Suprapubic skin (tissue), 4 donors: ENCODE results near the gene ATG4C. TPM values are rescaled to one million over a fixed set of nuclear protein-coding genes. Genes with fewer than 3 reads are reported as not detected.

ENCODE experiments used
- DNase-seq, 2 donors: peaks; one replicate each; pipeline ENCODE4 v3.0.0-alpha.2; 2019; ENCODE audit warnings: low spot score in 2 of 2
- H3K27ac ChIP-seq: fragments of 200-600 bp; sonication (generic); one replicate; pipeline ENCODE4 v1.5.1; 2019
- H3K27me3 ChIP-seq: fragments of 200-600 bp; sonication (generic); one replicate; pipeline ENCODE4 v1.5.1; 2019
- H3K36me3 ChIP-seq: fragments of 200-600 bp; sonication (generic); one replicate; pipeline ENCODE4 v1.5.1; 2019
- H3K4me1 ChIP-seq: fragments of 200-600 bp; sonication (generic); one replicate; pipeline ENCODE4 v1.5.1; 2019
- H3K4me3 ChIP-seq: fragments of 200-600 bp; sonication (generic); one replicate; pipeline ENCODE4 v1.5.1; 2019; ENCODE audit warnings: mild to moderate bottlenecking
- H3K9me3 ChIP-seq: fragments of 200-600 bp; sonication (generic); one replicate; pipeline ENCODE4 v1.5.1; 2019
- CTCF ChIP-seq, 2 donors: fragments of 200-600 bp in 1 of 2; fragments of 450-650 bp in 1 of 2; sonication (generic) in 1 of 2; IDR thresholded peaks; one replicate each; pipeline ENCODE4 v1.5.1; 2016 to 2019; ENCODE audit warnings: antibody characterized with exemption in 2 of 2, mild to moderate bottlenecking in 1 of 2, moderate library complexity in 1 of 2
- EP300 ChIP-seq: sonication (generic); formaldehyde crosslinking; IDR thresholded peaks from one replicate; pipeline ENCODE4 v1.6.1; 2017; ENCODE audit warnings: antibody characterized with exemption
- POLR2A ChIP-seq, 2 donors: fragments of 450-650 bp; IDR thresholded peaks; one replicate each; pipeline ENCODE4 v1.6.1; 2017; ENCODE audit warnings: antibody characterized with exemption in 2 of 2, mild to moderate bottlenecking in 2 of 2, moderate library complexity in 2 of 2
- POLR2AphosphoS5 ChIP-seq, 3 donors: sonication (generic); formaldehyde crosslinking; IDR thresholded peaks; one replicate each; pipeline ENCODE4 v1.6.1; 2017; ENCODE audit warnings: antibody characterized with exemption in 3 of 3
- WGBS: methylation state at CpG from one replicate; pipeline ENCODE4 v1.1.5; 2018; 5-methylcytosine and 5-hydroxymethylcytosine counted together
- total RNA-seq, 4 donors: library from RNA; depleted of rRNA; stranded (reverse); fragments of >200 nt; gene quantifications; one replicate each; pipeline ENCODE4 v1.1.0, GENCODE V29; 2016

Gene ATG4C
- total RNA-seq, 4 donors from 2014 or later = 4.4 to 8.7 (median 5.4) TPM

- 86% methylated on average over 6 of the region's 6 CpGs for WGBS
- Histone ChIP-seq H3K9me3 (no peaks in the 10 kb centered on the region), H3K36me3 (no peaks in the 10 kb centered on the region), H3K4me1 (no peaks in the 10 kb centered on the region), H3K27me3 (peaks cover 13% of the 10 kb centered on the region), H3K27ac (no peak overlapping the region), H3K4me3 (no peak overlapping the region)
- no peak for DNase-seq
- TF ChIP-seq EP300 (no peak), POLR2AphosphoS5 (IDR thresholded peaks at IDR 0.05) (no peak), POLR2A (IDR thresholded peaks at IDR 0.05) (no peak), CTCF (IDR thresholded peaks at IDR 0.05) (no peak)
Observed at GRCh38 chr1:62887799-62888507, 104.0 kb downstream of the ATG4C start.

GRCh38 chr1:62891956-62892562 is 108.1 kb downstream of the ATG4C start:
- Histone ChIP-seq H3K4me1 (no peaks in the 10 kb centered on the region), H3K9me3 (no peaks in the 10 kb centered on the region), H3K36me3 (no peaks in the 10 kb centered on the region), H3K27ac (no peak overlapping the region), H3K4me3 (no peak overlapping the region), H3K27me3 (no peaks in the 10 kb centered on the region)
- DNase-seq = no peak
- WGBS = 46% methylated on average over 6 of the region's 6 CpGs
- TF ChIP-seq POLR2AphosphoS5 (IDR thresholded peaks at IDR 0.05) (no peak), EP300 (no peak), CTCF (IDR thresholded peaks at IDR 0.05) (no peak), POLR2A (IDR thresholded peaks at IDR 0.05) (no peak)

- DNase-seq = no peak
- H3K4me1 ChIP-seq = no peaks in the 10 kb centered on the region
- H3K27ac ChIP-seq = no peak overlapping the region
- no peak overlapping the region for H3K4me3 ChIP-seq
- no peak for TF ChIP-seq EP300
- TF ChIP-seq CTCF (IDR thresholded peaks at IDR 0.05) = no peak
- no peak for TF ChIP-seq POLR2AphosphoS5 (IDR thresholded peaks at IDR 0.05)
- TF ChIP-seq POLR2A (IDR thresholded peaks at IDR 0.05) = no peak
- no peaks in the 10 kb centered on the region for H3K36me3 ChIP-seq
- no peaks in the 10 kb centered on the region for H3K9me3 ChIP-seq
- H3K27me3 ChIP-seq = no peaks in the 10 kb centered on the region
Observed at GRCh38 chr1:62897788-62898187, 113.9 kb downstream of the ATG4C start.

- 80% methylated on average over 1 of the region's 1 CpG for WGBS
- TF ChIP-seq EP300 = no peak
- no peak for TF ChIP-seq POLR2AphosphoS5 (IDR thresholded peaks at IDR 0.05)
- no peak for TF ChIP-seq POLR2A (IDR thresholded peaks at IDR 0.05)
- TF ChIP-seq CTCF (IDR thresholded peaks at IDR 0.05) = no peak
- H3K9me3 ChIP-seq = no peaks in the 10 kb centered on the region
Observed at GRCh38 chr1:62900566-62900965, 116.6 kb downstream of the ATG4C start.

GRCh38 chr1:62901650-62902049 is 117.7 kb downstream of the ATG4C start:
- Histone ChIP-seq H3K4me1 (no peaks in the 10 kb centered on the region), H3K27me3 (no peaks in the 10 kb centered on the region), H3K36me3 (no peaks in the 10 kb centered on the region), H3K9me3 (no peaks in the 10 kb centered on the region), H3K27ac (no peak overlapping the region), H3K4me3 (no peak overlapping the region)
- DNase-seq = no peak
- no peak for TF ChIP-seq POLR2A (IDR thresholded peaks at IDR 0.05)
- TF ChIP-seq EP300 = no peak
- TF ChIP-seq POLR2AphosphoS5 (IDR thresholded peaks at IDR 0.05) = no peak
- TF ChIP-seq CTCF (IDR thresholded peaks at IDR 0.05) = no peak
- 69% methylated on average over 1 of the region's 1 CpG for WGBS

More at GRCh38 chr1:62900566-62900965, 116.6 kb downstream of the ATG4C start:
- no peak for DNase-seq
- Histone ChIP-seq H3K27me3 (no peaks in the 10 kb centered on the region), H3K36me3 (no peaks in the 10 kb centered on the region), H3K4me3 (no peak overlapping the region), H3K27ac (no peak overlapping the region), H3K4me1 (no peaks in the 10 kb centered on the region)
